Stimulated activated memory B cell treated with anti-CD40 and anti-IgM and Interleukin-4, amounts not matched to agents 10 μg/mL and 1 μg/mL and 100 μg/mL, for 72 hours (primary cell): ENCODE measurements around the gene CEACAM19.
A peak's percentile ranks its signal among the peaks of the same experiment; 100 is the strongest.
"Not testable (repeated sequence)": the region's sequence is repeated elsewhere in the genome, so short reads cannot be mapped to it uniquely, and the experiment has no call there.

Experiments used
- ATAC-seq: fragments of 150-1000 bp; cut with Tn5 transposase; 2 replicates; pipeline ENCODE4 v1.10.0; 2021
- H3K27ac Mint-ChIP-seq: one replicate; pipeline ENCODE4 v1.8.0; 2022; ENCODE audit warnings: mild to moderate bottlenecking, mixed read lengths
- H3K27me3 Mint-ChIP-seq: one replicate; pipeline ENCODE4 v1.8.0; 2022; ENCODE audit warnings: mixed read lengths
- H3K36me3 Mint-ChIP-seq: one replicate; pipeline ENCODE4 v1.8.0; 2022; ENCODE audit warnings: mixed read lengths
- H3K4me1 Mint-ChIP-seq: one replicate; pipeline ENCODE4 v1.8.0; 2022; ENCODE audit warnings: mixed read lengths
- H3K4me3 Mint-ChIP-seq: one replicate; pipeline ENCODE4 v1.8.0; 2022; ENCODE audit warnings: mild to moderate bottlenecking, moderate library complexity, mixed read lengths
- H3K9me3 Mint-ChIP-seq: one replicate; pipeline ENCODE4 v1.8.0; 2022; ENCODE audit warnings: mixed read lengths

Gene CEACAM19

GRCh38 chr19:44714597-44715169 is 43.4 kb downstream of the CEACAM19 start:
- H3K27me3 Mint-ChIP-seq, result peaks cover 26% of the 10 kb centered on the region
- no peak for ATAC-seq

GRCh38 chr19:44717603-44718002 is 46.3 kb downstream of the CEACAM19 start:
- Mint-ChIP-seq H3K4me1 (peaks cover 11% of the 10 kb centered on the region), H3K27ac (no peak overlapping the region), H3K36me3 (no peaks in the 10 kb centered on the region), H3K4me3 (no peak overlapping the region), H3K9me3 (peaks cover 13% of the 10 kb centered on the region), H3K27me3 (peaks cover 4% of the 10 kb centered on the region)
- no peak for ATAC-seq

More at GRCh38 chr19:44714597-44715169, 43.4 kb downstream of the CEACAM19 start:
- no peaks in the 10 kb centered on the region for H3K36me3 Mint-ChIP-seq
- no peaks in the 10 kb centered on the region for H3K4me1 Mint-ChIP-seq
- H3K27ac Mint-ChIP-seq, result no peak overlapping the region
- H3K4me3 Mint-ChIP-seq, result no peak overlapping the region
- peaks cover 13% of the 10 kb centered on the region for H3K9me3 Mint-ChIP-seq

- Mint-ChIP-seq H3K27ac (no peak overlapping the region), H3K4me1 (peaks cover 21% of the 10 kb centered on the region), H3K9me3 (peaks cover 11% of the 10 kb centered on the region), H3K4me3 (no peak overlapping the region), H3K27me3 (no peaks in the 10 kb centered on the region), H3K36me3 (no peaks in the 10 kb centered on the region)
- ATAC-seq, result no peak
Measured at GRCh38 chr19:44718441-44719261, 47.4 kb downstream of the CEACAM19 start.

- no peak overlapping the region for H3K27ac Mint-ChIP-seq
- H3K4me1 Mint-ChIP-seq, result peaks cover 27% of the 10 kb centered on the region
- H3K27me3 Mint-ChIP-seq, result peaks cover 4% of the 10 kb centered on the region
- no peaks in the 10 kb centered on the region for H3K36me3 Mint-ChIP-seq
- peaks cover 11% of the 10 kb centered on the region for H3K9me3 Mint-ChIP-seq
- H3K4me3 Mint-ChIP-seq, result no peak overlapping the region
- no peak for ATAC-seq
Measured at GRCh38 chr19:44719262-44719701, 48.0 kb downstream of the CEACAM19 start.

- not testable (repeated sequence) for H3K4me3 Mint-ChIP-seq, H3K36me3 Mint-ChIP-seq, H3K9me3 Mint-ChIP-seq, ATAC-seq, H3K27ac Mint-ChIP-seq
- Mint-ChIP-seq H3K4me1 (peaks cover 34% of the 10 kb centered on the region), H3K27me3 (peaks cover 10% of the 10 kb centered on the region)
Measured at GRCh38 chr19:44720396-44720795, 49.1 kb downstream of the CEACAM19 start.

- Mint-ChIP-seq H3K27ac (no peak overlapping the region), H3K9me3 (no peaks in the 10 kb centered on the region), H3K4me3 (no peak overlapping the region), H3K36me3 (no peaks in the 10 kb centered on the region), H3K4me1 (peaks cover 34% of the 10 kb centered on the region), H3K27me3 (peaks cover 10% of the 10 kb centered on the region)
- no peak for ATAC-seq
Measured at GRCh38 chr19:44720945-44721344, 49.7 kb downstream of the CEACAM19 start.

GRCh38 chr19:44721369-44721768 is 50.1 kb downstream of the CEACAM19 start:
- not testable (repeated sequence) for H3K4me3 Mint-ChIP-seq, H3K36me3 Mint-ChIP-seq, H3K27ac Mint-ChIP-seq, ATAC-seq, H3K9me3 Mint-ChIP-seq
- Mint-ChIP-seq H3K27me3 (peaks cover 10% of the 10 kb centered on the region), H3K4me1 (peaks cover 34% of the 10 kb centered on the region)

- Mint-ChIP-seq H3K4me3 (no peak overlapping the region), H3K27ac (peak overlapping the region; percentile 52), H3K9me3 (no peaks in the 10 kb centered on the region), H3K4me1 (peaks cover 34% of the 10 kb centered on the region), H3K36me3 (no peaks in the 10 kb centered on the region), H3K27me3 (peaks cover 10% of the 10 kb centered on the region)
- no peak for ATAC-seq
Measured at GRCh38 chr19:44722131-44723121, 51.1 kb downstream of the CEACAM19 start.

- H3K27ac Mint-ChIP-seq, result no peak overlapping the region
- peak; percentile 75 for ATAC-seq
- H3K4me1 Mint-ChIP-seq, result peaks cover 43% of the 10 kb centered on the region
Measured at GRCh38 chr19:44723299-44723951, 52.1 kb downstream of the CEACAM19 start.

GRCh38 chr19:44723952-44724319 is 52.7 kb downstream of the CEACAM19 start:
- peak; percentile 88 for ATAC-seq
- H3K4me3 Mint-ChIP-seq, result no peak overlapping the region
- H3K4me1 Mint-ChIP-seq, result peaks cover 48% of the 10 kb centered on the region
- H3K9me3 Mint-ChIP-seq, result no peaks in the 10 kb centered on the region
- peak overlapping the region; percentile 5 for H3K27ac Mint-ChIP-seq
- no peaks in the 10 kb centered on the region for H3K36me3 Mint-ChIP-seq
- peaks cover 21% of the 10 kb centered on the region for H3K27me3 Mint-ChIP-seq

More at GRCh38 chr19:44723299-44723951, 52.1 kb downstream of the CEACAM19 start:
- Mint-ChIP-seq H3K27me3 (peaks cover 20% of the 10 kb centered on the region), H3K9me3 (no peaks in the 10 kb centered on the region), H3K4me3 (no peak overlapping the region), H3K36me3 (no peaks in the 10 kb centered on the region)

- ATAC-seq, result no peak
- Mint-ChIP-seq H3K36me3 (no peaks in the 10 kb centered on the region), H3K27me3 (peaks cover 30% of the 10 kb centered on the region), H3K9me3 (no peaks in the 10 kb centered on the region), H3K27ac (peak overlapping the region; percentile 22), H3K4me1 (peaks cover 59% of the 10 kb centered on the region), H3K4me3 (no peak overlapping the region)
Measured at GRCh38 chr19:44725251-44725650, 54.0 kb downstream of the CEACAM19 start.

- Mint-ChIP-seq H3K27ac (peak overlapping the region; percentile 22), H3K9me3 (no peaks in the 10 kb centered on the region), H3K4me3 (no peak overlapping the region), H3K36me3 (no peaks in the 10 kb centered on the region), H3K4me1 (peaks cover 59% of the 10 kb centered on the region), H3K27me3 (peaks cover 30% of the 10 kb centered on the region)
- ATAC-seq, result no peak
Measured at GRCh38 chr19:44725684-44726083, 54.4 kb downstream of the CEACAM19 start.

GRCh38 chr19:44726465-44726864 is 55.2 kb downstream of the CEACAM19 start:
- H3K27ac Mint-ChIP-seq, result peak overlapping the region; percentile 22
- ATAC-seq, result no peak
- H3K36me3 Mint-ChIP-seq, result no peaks in the 10 kb centered on the region
- peaks cover 30% of the 10 kb centered on the region for H3K27me3 Mint-ChIP-seq
- H3K4me1 Mint-ChIP-seq, result peaks cover 59% of the 10 kb centered on the region
- no peak overlapping the region for H3K4me3 Mint-ChIP-seq
- H3K9me3 Mint-ChIP-seq, result no peaks in the 10 kb centered on the region

GRCh38 chr19:44728178-44728577 is 56.9 kb downstream of the CEACAM19 start:
- no peak overlapping the region for H3K4me3 Mint-ChIP-seq
- peak overlapping the region; percentile 35 for H3K27ac Mint-ChIP-seq
- H3K27me3 Mint-ChIP-seq, result peaks cover 37% of the 10 kb centered on the region
- peaks cover 43% of the 10 kb centered on the region for H3K4me1 Mint-ChIP-seq
- H3K9me3 Mint-ChIP-seq, result no peaks in the 10 kb centered on the region
- H3K36me3 Mint-ChIP-seq, result no peaks in the 10 kb centered on the region
- ATAC-seq, result no peak
